ENCODE data around the gene MAPKAP1. TPM values are rescaled to one million over a fixed set of nuclear protein-coding genes. Genes with fewer than 3 reads are reported as not detected.

The MAPKAP1 gene
- polyA plus RNA-seq, 1 donor from 2014 or later: 57.5 TPM

DNA sequence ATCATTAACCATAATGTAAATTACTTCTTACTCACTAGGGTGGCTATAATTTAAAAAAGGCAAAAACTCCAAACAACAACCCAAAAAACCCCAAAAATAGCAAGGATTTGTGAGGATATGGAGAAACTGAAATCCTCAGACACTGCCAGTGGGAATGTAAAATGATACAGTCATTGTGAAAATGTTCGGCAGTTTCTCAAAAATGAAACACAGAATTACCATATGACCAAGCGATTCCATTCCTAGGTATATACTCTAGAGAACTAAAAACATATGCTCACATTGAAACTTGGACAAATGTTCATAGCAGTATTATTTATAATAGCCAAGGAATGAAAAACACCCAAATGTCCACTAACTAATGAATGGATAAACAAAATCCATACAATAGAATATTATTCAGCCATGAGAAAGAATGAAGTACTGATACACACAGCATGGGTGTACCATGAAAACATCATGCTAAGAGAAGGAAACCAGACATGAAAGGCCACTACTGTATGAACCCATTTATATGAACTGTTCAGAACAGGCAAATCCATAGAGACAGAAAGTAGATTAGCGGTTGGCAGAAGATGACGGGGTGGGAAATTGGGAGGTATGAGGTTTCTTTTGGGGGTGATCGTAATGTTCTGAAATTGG, 119.1 kb downstream of the MAPKAP1 start:
- TF ChIP-seq EZH2 (IDR thresholded peaks at IDR 0.05; ENCODE audit: borderline replicate concordance, insufficient read depth, low read length, poor library complexity, severe bottlenecking) (no peak), TAF1 (IDR thresholded peaks at IDR 0.05; ENCODE audit: low read depth) (no peak), SMC3 (conservative IDR thresholded peaks at IDR 0.05; ENCODE audit: poor library complexity) (no peak), EP300 (conservative IDR thresholded peaks at IDR 0.05; ENCODE audit: poor library complexity, severe bottlenecking) (no peak), MXI1 (conservative IDR thresholded peaks at IDR 0.05; ENCODE audit: poor library complexity, severe bottlenecking) (no peak), POLR2AphosphoS5 (IDR thresholded peaks at IDR 0.05) (no peak), RAD21 (conservative IDR thresholded peaks at IDR 0.05) (no peak)
- TF ChIP-seq, protein P1, sequence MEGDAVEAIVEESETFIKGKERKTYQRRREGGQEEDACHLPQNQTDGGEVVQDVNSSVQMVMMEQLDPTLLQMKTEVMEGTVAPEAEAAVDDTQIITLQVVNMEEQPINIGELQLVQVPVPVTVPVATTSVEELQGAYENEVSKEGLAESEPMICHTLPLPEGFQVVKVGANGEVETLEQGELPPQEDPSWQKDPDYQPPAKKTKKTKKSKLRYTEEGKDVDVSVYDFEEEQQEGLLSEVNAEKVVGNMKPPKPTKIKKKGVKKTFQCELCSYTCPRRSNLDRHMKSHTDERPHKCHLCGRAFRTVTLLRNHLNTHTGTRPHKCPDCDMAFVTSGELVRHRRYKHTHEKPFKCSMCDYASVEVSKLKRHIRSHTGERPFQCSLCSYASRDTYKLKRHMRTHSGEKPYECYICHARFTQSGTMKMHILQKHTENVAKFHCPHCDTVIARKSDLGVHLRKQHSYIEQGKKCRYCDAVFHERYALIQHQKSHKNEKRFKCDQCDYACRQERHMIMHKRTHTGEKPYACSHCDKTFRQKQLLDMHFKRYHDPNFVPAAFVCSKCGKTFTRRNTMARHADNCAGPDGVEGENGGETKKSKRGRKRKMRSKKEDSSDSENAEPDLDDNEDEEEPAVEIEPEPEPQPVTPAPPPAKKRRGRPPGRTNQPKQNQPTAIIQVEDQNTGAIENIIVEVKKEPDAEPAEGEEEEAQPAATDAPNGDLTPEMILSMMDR (IDR thresholded peaks at IDR 0.05; ENCODE audit: poor library complexity, severe bottlenecking): no peak
- TF ChIP-seq, protein P2, sequence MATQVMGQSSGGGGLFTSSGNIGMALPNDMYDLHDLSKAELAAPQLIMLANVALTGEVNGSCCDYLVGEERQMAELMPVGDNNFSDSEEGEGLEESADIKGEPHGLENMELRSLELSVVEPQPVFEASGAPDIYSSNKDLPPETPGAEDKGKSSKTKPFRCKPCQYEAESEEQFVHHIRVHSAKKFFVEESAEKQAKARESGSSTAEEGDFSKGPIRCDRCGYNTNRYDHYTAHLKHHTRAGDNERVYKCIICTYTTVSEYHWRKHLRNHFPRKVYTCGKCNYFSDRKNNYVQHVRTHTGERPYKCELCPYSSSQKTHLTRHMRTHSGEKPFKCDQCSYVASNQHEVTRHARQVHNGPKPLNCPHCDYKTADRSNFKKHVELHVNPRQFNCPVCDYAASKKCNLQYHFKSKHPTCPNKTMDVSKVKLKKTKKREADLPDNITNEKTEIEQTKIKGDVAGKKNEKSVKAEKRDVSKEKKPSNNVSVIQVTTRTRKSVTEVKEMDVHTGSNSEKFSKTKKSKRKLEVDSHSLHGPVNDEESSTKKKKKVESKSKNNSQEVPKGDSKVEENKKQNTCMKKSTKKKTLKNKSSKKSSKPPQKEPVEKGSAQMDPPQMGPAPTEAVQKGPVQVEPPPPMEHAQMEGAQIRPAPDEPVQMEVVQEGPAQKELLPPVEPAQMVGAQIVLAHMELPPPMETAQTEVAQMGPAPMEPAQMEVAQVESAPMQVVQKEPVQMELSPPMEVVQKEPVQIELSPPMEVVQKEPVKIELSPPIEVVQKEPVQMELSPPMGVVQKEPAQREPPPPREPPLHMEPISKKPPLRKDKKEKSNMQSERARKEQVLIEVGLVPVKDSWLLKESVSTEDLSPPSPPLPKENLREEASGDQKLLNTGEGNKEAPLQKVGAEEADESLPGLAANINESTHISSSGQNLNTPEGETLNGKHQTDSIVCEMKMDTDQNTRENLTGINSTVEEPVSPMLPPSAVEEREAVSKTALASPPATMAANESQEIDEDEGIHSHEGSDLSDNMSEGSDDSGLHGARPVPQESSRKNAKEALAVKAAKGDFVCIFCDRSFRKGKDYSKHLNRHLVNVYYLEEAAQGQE (IDR thresholded peaks at IDR 0.05; ENCODE audit: borderline replicate concordance): no peak
- Histone ChIP-seq H3K79me2 (replicated peaks; ENCODE audit: insufficient read depth, low read length) (no peaks in the 10 kb centered on the region), H3F3A (ENCODE audit: insufficient read depth, low read length, poor library complexity, severe bottlenecking) (no peaks in the 10 kb centered on the region), H2AFZ (ENCODE audit: low read depth, low read length) (no peak overlapping the region), H3K9ac (ENCODE audit: low read length) (no peak overlapping the region), H3K27ac (ENCODE audit: low read length) (no peak overlapping the region), H3K36me3 (ENCODE audit: insufficient read depth, low read length) (no peaks in the 10 kb centered on the region), H3K9me3 (ENCODE audit: low read length) (no peaks in the 10 kb centered on the region), H4K20me1 (ENCODE audit: insufficient read depth) (no peaks in the 10 kb centered on the region), H3K4me3 (ENCODE audit: low read length) (no peak overlapping the region), H3K4me2 (ENCODE audit: low read length) (no peak overlapping the region), H3K27me3 (ENCODE audit: insufficient read depth, low read depth, low read length) (no peaks in the 10 kb centered on the region), H3K9me2 (ENCODE audit: insufficient read depth, low read length) (no peaks in the 10 kb centered on the region)

DNA sequence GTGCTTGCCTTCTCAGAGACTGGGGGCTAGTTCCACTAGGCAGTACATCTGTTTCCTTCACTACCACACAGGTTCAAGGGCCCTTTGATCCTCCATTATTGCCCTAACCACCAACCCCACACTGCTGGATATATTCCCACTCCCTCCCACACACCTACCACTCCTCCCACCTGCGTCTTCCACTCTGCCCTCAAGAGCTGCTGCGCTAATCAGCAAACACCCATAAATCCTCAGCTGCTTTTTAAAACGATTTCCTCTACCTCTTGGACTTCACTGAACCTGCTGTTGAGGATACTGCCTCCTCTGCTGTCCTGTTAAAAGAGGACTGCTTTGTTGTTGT, 120.9 kb downstream of the MAPKAP1 start:
- no peaks in the 10 kb centered on the region for H3F3A ChIP-seq (ENCODE audit: insufficient read depth, low read length, poor library complexity, severe bottlenecking)
- H4K20me1 ChIP-seq (ENCODE audit: insufficient read depth): no peaks in the 10 kb centered on the region
- no peaks in the 10 kb centered on the region for H3K9me3 ChIP-seq (ENCODE audit: low read length)
- TF ChIP-seq MXI1 (conservative IDR thresholded peaks at IDR 0.05; ENCODE audit: poor library complexity, severe bottlenecking): no peak
- no peak for TF ChIP-seq TAF1 (IDR thresholded peaks at IDR 0.05; ENCODE audit: low read depth)
- TF ChIP-seq, protein P1 (IDR thresholded peaks at IDR 0.05; ENCODE audit: poor library complexity, severe bottlenecking): no peak
- TF ChIP-seq POLR2AphosphoS5 (IDR thresholded peaks at IDR 0.05): no peak
- TF ChIP-seq SMC3 (conservative IDR thresholded peaks at IDR 0.05; ENCODE audit: poor library complexity): no peak
- no peak for TF ChIP-seq RAD21 (conservative IDR thresholded peaks at IDR 0.05)
- TF ChIP-seq, protein P2 (IDR thresholded peaks at IDR 0.05; ENCODE audit: borderline replicate concordance): no peak
- no peaks in the 10 kb centered on the region for H3K9me2 ChIP-seq (ENCODE audit: insufficient read depth, low read length)
- H3K4me3 ChIP-seq (ENCODE audit: low read length): no peak overlapping the region
- H3K27me3 ChIP-seq (ENCODE audit: insufficient read depth, low read depth, low read length): no peaks in the 10 kb centered on the region
- H3K9ac ChIP-seq (ENCODE audit: low read length): no peak overlapping the region
- no peak overlapping the region for H3K27ac ChIP-seq (ENCODE audit: low read length)
- peaks cover 6% of the 10 kb centered on the region for H3K36me3 ChIP-seq (ENCODE audit: insufficient read depth, low read length)
- H3K79me2 ChIP-seq (replicated peaks; ENCODE audit: insufficient read depth, low read length): no peaks in the 10 kb centered on the region
- H2AFZ ChIP-seq (ENCODE audit: low read depth, low read length): no peak overlapping the region
- no peak overlapping the region for H3K4me2 ChIP-seq (ENCODE audit: low read length)
